IPS-15b (cell line): Measurements from ENCODE around the gene HYI.
A peak's percentile ranks its signal among the peaks of the same experiment; 100 is the strongest.
"Not testable (repeated sequence)": the region's sequence is repeated elsewhere in the genome, so short reads cannot be mapped to it uniquely, and the experiment has no call there.

Source experiments
- H3K27me3 ChIP-seq: one replicate; pipeline ENCODE4 v1.6.1; 2013; ENCODE audit warnings: low read length; ENCODE audit not compliant: control insufficient read depth, insufficient read depth
- H3K36me3 ChIP-seq: one replicate; pipeline ENCODE4 v1.6.1; 2013; ENCODE audit warnings: low read length; ENCODE audit not compliant: control insufficient read depth, insufficient read depth
- H3K4me1 ChIP-seq: one replicate; pipeline ENCODE4 v1.6.1; 2013; ENCODE audit warnings: mild to moderate bottlenecking, low read length; ENCODE audit not compliant: control insufficient read depth, insufficient read depth
- H3K4me3 ChIP-seq: one replicate; pipeline ENCODE4 v1.5.1; 2013; ENCODE audit warnings: low read depth, low read length
- H3K9ac ChIP-seq: one replicate; pipeline ENCODE4 v1.6.1; 2013; ENCODE audit warnings: low read depth, mild to moderate bottlenecking, low read length
- H3K9me3 ChIP-seq: one replicate; pipeline ENCODE4 v1.6.1; 2013; ENCODE audit warnings: mild to moderate bottlenecking, low read length; ENCODE audit not compliant: control insufficient read depth, insufficient read depth

Gene HYI

DNA sequence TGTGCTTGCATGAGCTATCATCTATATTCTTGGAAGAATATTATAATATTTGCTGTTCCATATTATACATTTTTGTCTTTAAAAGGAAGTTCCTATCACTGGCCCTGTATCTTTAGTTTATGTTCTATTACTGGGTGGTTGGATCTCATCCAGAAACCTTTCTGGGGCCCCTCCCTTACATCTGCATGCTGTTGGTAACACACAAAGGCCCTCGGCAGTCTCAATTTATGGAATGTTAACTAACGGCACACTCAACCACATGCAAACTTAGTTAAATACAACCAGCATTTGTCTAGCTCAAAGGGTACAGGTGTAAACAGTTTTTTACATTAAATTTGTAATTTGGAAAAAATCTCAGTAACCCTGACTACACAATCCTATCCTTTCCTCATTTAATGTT lies 9.7 kb upstream of the HYI start:
- Histone ChIP-seq H3K9me3 (no peaks in the 10 kb centered on the region), H3K4me3 (no peak overlapping the region), H3K4me1 (no peaks in the 10 kb centered on the region), H3K36me3 (peaks cover 3% of the 10 kb centered on the region), H3K9ac (no peak overlapping the region), H3K27me3 (no peaks in the 10 kb centered on the region)

DNA sequence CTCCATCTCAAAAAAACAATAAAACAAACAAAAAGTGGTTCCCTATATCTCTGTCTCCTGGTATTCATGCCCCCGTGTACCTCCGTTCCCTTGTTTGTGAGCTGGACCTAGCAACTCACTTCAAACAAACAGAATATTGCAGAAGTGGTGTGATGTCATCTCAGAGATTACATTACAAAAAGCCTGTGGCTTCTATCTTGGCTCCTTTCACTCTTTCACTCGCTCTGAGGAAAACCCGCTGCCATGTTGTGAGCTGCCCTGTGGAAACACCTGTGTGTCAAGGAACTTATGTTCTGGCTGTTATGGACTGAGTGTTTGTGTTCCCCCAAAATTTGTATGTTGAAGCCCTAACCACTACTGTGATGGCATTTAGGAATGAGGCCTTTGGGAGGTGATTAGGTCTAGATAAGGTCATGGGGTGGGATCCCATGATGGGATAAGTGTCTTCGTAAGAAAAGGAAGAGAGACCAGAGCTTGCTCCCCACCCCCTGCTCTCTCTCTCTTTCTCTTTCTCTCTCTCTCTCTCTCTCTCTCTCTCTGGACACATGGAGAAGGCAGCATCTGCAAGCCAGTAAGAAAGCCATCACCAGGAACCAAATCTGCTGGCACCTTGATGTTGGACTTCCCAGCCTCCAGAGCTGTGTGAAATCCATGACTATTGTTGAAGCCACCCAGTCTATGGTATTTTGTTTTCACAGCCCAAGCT lies 7.4 kb upstream of the HYI start:
- no peaks in the 10 kb centered on the region for H3K9me3 ChIP-seq
- H3K27me3 ChIP-seq, result no peaks in the 10 kb centered on the region
- H3K36me3 ChIP-seq, result peaks cover 3% of the 10 kb centered on the region
- H3K4me3 ChIP-seq, result no peak overlapping the region
- H3K9ac ChIP-seq, result no peak overlapping the region
- no peaks in the 10 kb centered on the region for H3K4me1 ChIP-seq

DNA sequence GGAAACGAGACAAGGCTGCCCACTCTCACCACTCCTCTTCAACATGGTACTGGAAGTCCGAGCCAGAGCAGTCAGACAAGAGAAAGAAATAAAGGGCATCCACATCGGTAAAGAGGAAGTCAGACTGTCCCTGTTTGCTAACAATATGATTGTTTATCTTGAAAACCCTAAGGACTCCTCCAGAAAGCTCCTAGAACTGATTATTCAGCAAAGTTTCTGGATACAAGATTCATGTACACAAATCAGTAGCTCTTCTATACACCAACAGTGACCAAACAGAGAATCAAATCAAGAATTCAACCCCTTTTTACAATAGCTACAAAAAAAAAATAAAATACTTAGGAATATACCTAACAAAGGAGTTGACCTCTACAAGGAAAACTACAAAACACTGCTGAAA lies 4.6 kb upstream of the HYI start:
- H3K36me3 ChIP-seq, H3K4me1 ChIP-seq, H3K9me3 ChIP-seq, H3K27me3 ChIP-seq, H3K4me3 ChIP-seq, H3K9ac ChIP-seq: not testable (repeated sequence)

GRCh38 chr1:43455213-43455889 lies 1.6 kb upstream of the HYI start:
- H3K9me3 ChIP-seq, result no peaks in the 10 kb centered on the region
- peaks cover 15% of the 10 kb centered on the region for H3K36me3 ChIP-seq
- no peak overlapping the region for H3K4me3 ChIP-seq
- no peaks in the 10 kb centered on the region for H3K27me3 ChIP-seq
- peaks cover 6% of the 10 kb centered on the region for H3K4me1 ChIP-seq
- no peak overlapping the region for H3K9ac ChIP-seq

DNA sequence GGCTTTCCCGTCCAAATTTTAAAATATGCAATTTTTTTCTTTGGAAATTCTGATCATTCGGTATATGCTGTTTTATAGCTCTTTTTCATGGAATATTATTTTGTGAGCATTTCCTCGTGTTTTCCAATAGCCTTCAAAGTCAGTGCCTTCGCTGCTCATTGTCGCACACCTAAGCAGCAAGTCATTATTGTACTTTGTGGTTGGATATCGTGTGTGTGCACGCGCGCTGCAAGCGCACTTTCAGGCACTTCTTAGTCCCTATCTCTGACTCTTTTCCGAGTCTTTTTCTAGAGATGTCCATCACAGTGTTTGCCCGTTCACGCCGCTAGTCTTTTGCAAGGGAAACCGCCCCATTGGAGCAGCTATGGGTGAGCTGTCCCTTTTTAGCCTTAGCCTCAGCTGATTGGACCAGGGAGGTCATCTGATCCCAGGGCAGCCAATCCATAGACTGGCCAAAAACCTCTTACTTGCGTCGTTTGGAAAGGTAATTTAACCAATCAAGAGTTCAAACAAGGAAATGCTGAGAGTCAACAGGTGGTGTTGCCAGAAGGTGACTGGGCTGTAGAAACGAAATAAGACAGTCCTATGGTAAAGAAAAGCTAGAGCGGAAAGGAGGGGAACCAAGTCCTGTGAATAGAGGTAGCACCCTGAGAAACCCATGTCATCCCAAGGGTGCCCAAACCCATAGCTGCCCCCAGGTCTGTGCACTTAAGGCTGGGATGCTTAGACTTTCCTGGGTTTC lies 710 bp upstream of the HYI start:
- H3K9ac ChIP-seq, result peak overlapping the region; percentile 77
- H3K36me3 ChIP-seq, result peaks cover 23% of the 10 kb centered on the region
- no peaks in the 10 kb centered on the region for H3K9me3 ChIP-seq
- peaks cover 6% of the 10 kb centered on the region for H3K4me1 ChIP-seq
- no peaks in the 10 kb centered on the region for H3K27me3 ChIP-seq
- H3K4me3 ChIP-seq, result peak overlapping the region; percentile 54

DNA sequence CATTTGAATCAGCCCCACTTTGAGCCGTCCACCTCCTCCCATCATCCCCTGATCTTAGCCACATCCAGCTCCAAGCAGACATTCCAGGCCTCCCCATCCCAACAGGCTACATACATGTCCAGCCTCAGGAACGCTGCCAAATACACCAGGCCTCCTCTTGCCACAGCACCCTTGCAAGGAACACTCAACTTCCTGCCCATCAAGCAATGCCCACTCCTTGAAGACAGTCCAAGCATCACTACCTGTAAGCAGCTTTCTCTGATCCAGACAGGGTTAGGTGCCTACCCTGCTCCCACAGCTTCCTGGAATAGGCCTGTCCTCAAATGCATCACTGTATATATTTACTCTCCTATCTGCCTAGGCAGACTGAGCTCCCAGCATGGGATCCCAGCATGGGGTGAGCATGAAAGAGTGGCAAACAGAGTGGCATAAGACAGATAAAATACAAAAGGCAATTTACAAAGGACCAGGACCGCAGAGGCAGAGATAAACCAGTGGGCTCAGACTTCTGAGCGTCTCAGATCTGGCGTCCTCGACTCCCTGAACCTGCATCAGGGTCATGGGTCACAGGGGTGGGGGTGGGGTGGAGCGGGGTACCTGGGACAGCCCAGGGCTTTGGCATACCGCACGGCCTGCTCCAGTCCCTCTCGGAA lies 816 bp downstream of the HYI start:
- H3K4me3 ChIP-seq, result peak overlapping the region; percentile 48
- H3K9me3 ChIP-seq, result no peaks in the 10 kb centered on the region
- H3K36me3 ChIP-seq, result peaks cover 36% of the 10 kb centered on the region
- peaks cover 6% of the 10 kb centered on the region for H3K4me1 ChIP-seq
- H3K9ac ChIP-seq, result no peak overlapping the region
- no peaks in the 10 kb centered on the region for H3K27me3 ChIP-seq

- peaks cover 6% of the 10 kb centered on the region for H3K4me1 ChIP-seq
- H3K27me3 ChIP-seq, result no peaks in the 10 kb centered on the region
- peaks cover 44% of the 10 kb centered on the region for H3K36me3 ChIP-seq
- H3K9ac ChIP-seq, result no peak overlapping the region
- no peak overlapping the region for H3K4me3 ChIP-seq
- H3K9me3 ChIP-seq, result no peaks in the 10 kb centered on the region
Observed at GRCh38 chr1:43451701-43452532, 1.8 kb downstream of the HYI start.

DNA sequence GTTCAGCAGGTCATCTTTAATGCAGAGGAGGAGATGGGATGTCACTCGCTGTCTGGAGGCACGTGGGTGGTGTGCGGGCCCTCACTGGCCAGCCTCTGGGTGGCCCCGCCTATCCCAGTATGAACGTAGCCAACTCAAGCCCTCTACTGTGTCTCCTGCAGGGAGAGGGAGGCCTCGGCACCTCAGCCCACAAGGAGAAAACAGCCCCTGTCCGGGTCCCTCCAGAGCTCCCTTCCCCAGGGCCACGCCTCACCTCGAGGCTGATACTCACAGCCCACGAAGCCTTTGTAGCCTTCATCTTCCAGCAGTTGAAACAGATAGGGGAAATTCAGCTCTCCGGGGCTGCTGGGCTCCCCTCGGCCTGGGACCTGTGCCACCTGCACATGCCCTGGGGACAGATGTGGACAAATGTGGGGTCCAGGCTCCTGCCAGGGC lies 2.6 kb downstream of the HYI start:
- Histone ChIP-seq H3K9me3 (no peaks in the 10 kb centered on the region), H3K9ac (no peak overlapping the region), H3K4me1 (peaks cover 6% of the 10 kb centered on the region), H3K4me3 (no peak overlapping the region), H3K27me3 (no peaks in the 10 kb centered on the region), H3K36me3 (peaks cover 51% of the 10 kb centered on the region)

DNA sequence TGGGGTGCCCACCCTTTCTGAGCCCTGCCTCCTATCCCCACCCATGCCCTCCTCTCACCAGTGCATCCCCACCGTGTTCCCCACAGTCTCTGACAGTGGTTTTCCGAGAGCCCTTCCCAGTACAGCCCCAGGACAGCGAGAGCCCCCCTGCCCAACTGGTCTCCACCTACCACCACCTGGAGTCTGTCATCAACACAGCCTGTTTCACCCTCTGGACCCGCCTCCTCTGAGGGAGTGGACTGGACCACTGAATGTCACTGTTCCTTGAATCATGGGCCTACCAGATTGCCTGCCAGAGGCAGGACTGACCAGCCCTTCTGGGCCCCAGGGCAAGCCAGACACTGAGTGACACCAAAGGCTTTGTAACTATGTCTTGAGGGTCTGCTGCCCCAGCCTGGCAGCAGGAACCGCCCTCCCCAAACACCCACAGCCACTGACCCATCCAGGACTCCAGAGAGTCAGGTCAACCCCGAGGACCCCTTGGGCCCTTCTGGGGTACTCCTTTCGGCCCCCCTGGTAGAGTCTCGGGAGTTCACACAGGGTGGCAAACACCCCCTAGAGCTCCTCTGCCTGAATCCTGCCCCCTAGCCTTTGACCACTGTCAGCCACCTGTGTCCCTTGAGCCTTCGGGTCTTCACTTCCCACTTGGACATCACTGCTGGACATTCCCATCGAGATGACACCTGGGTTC lies 3.3 kb downstream of the HYI start:
- no peaks in the 10 kb centered on the region for H3K27me3 ChIP-seq
- H3K9ac ChIP-seq, result no peak overlapping the region
- H3K9me3 ChIP-seq, result no peaks in the 10 kb centered on the region
- no peak overlapping the region for H3K4me3 ChIP-seq
- H3K36me3 ChIP-seq, result peaks cover 57% of the 10 kb centered on the region
- peaks cover 6% of the 10 kb centered on the region for H3K4me1 ChIP-seq

GRCh38 chr1:43449708-43450069 lies 4.0 kb downstream of the HYI start:
- Histone ChIP-seq H3K9me3 (no peaks in the 10 kb centered on the region), H3K4me1 (peaks cover 6% of the 10 kb centered on the region), H3K27me3 (no peaks in the 10 kb centered on the region), H3K36me3 (peaks cover 60% of the 10 kb centered on the region), H3K9ac (no peak overlapping the region), H3K4me3 (no peak overlapping the region)
